GM12878 (cell line): Measurements from ENCODE around the gene EPHA10. TPM values are rescaled to one million over a fixed set of nuclear protein-coding genes. Genes with fewer than 3 reads are reported as not detected.
A peak's percentile ranks its signal among the peaks of the same experiment; 100 is the strongest.

Experiments used
- ATAC-seq: fragments of 200-7000 bp; cut with Tn5 transposase; 3 replicates; pipeline ENCODE4 v1.9.1; 2020; ENCODE audit warnings: mild to moderate bottlenecking, moderate library complexity
- BruUV-seq: library from RNA; stranded (reverse); fragments of 400-500 nt; replicated peaks from 2 replicates; lab custom pipeline; 2021; lab: Mats Ljungman, UMichigan
- CTCF ChIA-PET: fragments of 300-600 bp; sonication (Branson Sonifier 250); formaldehyde crosslinking; extraction: SDS; loops from one replicate; lab custom pipeline; 2021; ENCODE audit warnings: inconsistent platforms; lab: Yijun Ruan, JAX
- POLR2A ChIA-PET: fragments of 350-600 bp; formaldehyde crosslinking; extraction: SDS; loops from one replicate; lab custom pipeline; 2021; ENCODE audit warnings: inconsistent platforms; lab: Charles Lee
- RAD21 ChIA-PET: fragments of 300-600 bp; sonication (Branson Sonifier 250); formaldehyde crosslinking; loops from one replicate; lab custom pipeline; 2023; ENCODE audit warnings: antibody characterized with exemption; ENCODE audit not compliant: unreplicated experiment; lab: Charles Lee
- SMC1A ChIA-PET: fragments of 300-600 bp; sonication (Branson Sonifier 250); formaldehyde crosslinking; loops from one replicate; lab custom pipeline; 2023; ENCODE audit not compliant: unreplicated experiment, uncharacterized antibody; lab: Charles Lee
- DNase-seq: peaks from one replicate; pipeline ENCODE4 v3.0.0-alpha.2; 2011; ENCODE audit warnings: low read depth, low spot score
- FAIRE-seq: peaks from 3 replicates; lab custom pipeline; 2011; peaks lifted over from hg19 to GRCh38; lab: Jason Lieb, UNC
- H2AFZ ChIP-seq: 2 replicates; pipeline ENCODE4 v1.6.0; 2011; ENCODE audit warnings: low read depth, low read length, control low read depth; ENCODE audit not compliant: control insufficient read depth
- H3K27ac ChIP-seq: 2 replicates; pipeline ENCODE4 v1.5.1; 2011; ENCODE audit warnings: control low read depth; ENCODE audit not compliant: control insufficient read depth, insufficient read depth
- H3K27me3 ChIP-seq, 2 experiments: replicated peaks in 1 of 2; 2 replicates each; pipeline versions ENCODE4 v1.6.0 to v1.6.1; 2011; ENCODE audit warnings: low read length in 1 of 2; ENCODE audit not compliant: control insufficient read depth in 2 of 2, insufficient read depth in 2 of 2
- H3K36me3 ChIP-seq, 2 experiments: 2 replicates each; pipeline ENCODE4 v1.5.1; 2011; ENCODE audit warnings: low read length in 1 of 2; ENCODE audit not compliant: control insufficient read depth in 2 of 2, insufficient read depth in 2 of 2
- H3K4me1 ChIP-seq: 2 replicates; pipeline ENCODE4 v1.6.1; 2011; ENCODE audit warnings: mild to moderate bottlenecking, low read length, moderate library complexity, mixed read lengths; ENCODE audit not compliant: control insufficient read depth, insufficient read depth
- H3K4me2 ChIP-seq: 2 replicates; pipeline ENCODE4 v1.6.0; 2011; ENCODE audit warnings: control low read depth; ENCODE audit not compliant: control insufficient read depth, insufficient read depth
- H3K4me3 ChIP-seq: fragments of 200-600 bp; sonication (generic); 2 replicates; pipeline ENCODE4 v1.5.1; 2016
- H3K79me2 ChIP-seq: 2 replicates; pipeline ENCODE4 v1.6.0; 2011; ENCODE audit warnings: low read length; ENCODE audit not compliant: control insufficient read depth, insufficient read depth
- H3K9ac ChIP-seq: 2 replicates; pipeline ENCODE4 v1.8.0; 2011; ENCODE audit warnings: low read length, control low read depth, mixed read lengths; ENCODE audit not compliant: control insufficient read depth, insufficient read depth
- H3K9me3 ChIP-seq: replicated peaks from 3 replicates; pipeline ENCODE4 v1.5.1; 2011; ENCODE audit warnings: mild to moderate bottlenecking, low read length; ENCODE audit not compliant: control insufficient read depth, insufficient read depth
- H4K20me1 ChIP-seq: 2 replicates; pipeline ENCODE4 v1.6.0; 2011; ENCODE audit not compliant: control insufficient read depth, insufficient read depth
- GATAD2B ChIP-seq: fragments of 450-650 bp; conservative IDR thresholded peaks from 2 replicates; pipeline ENCODE4 v1.6.1; 2017; ENCODE audit warnings: low read depth, mild to moderate bottlenecking, moderate library complexity
- IRF3 ChIP-seq: fragments of 450-650 bp; IDR thresholded peaks from 2 replicates; pipeline ENCODE4 v1.6.1; 2014; ENCODE audit warnings: mild to moderate bottlenecking
- MYC ChIP-seq: IDR thresholded peaks from 2 replicates; pipeline ENCODE4 v1.6.1; 2011; ENCODE audit warnings: mild to moderate bottlenecking, low read length, moderate library complexity, inconsistent platforms; ENCODE audit not compliant: insufficient read depth, insufficient replicate concordance, insufficient read length, severe bottlenecking
- PKNOX1 ChIP-seq: fragments of 450-650 bp; IDR thresholded peaks from 2 replicates; pipeline ENCODE4 v1.6.1; 2016; ENCODE audit warnings: mild to moderate bottlenecking
- PML ChIP-seq: IDR thresholded peaks from 2 replicates; pipeline ENCODE4 v1.6.1; 2012; ENCODE audit warnings: low read length, inconsistent platforms
- POU2F2 ChIP-seq: IDR thresholded peaks from 3 replicates; pipeline ENCODE4 v1.6.1; 2011; ENCODE audit warnings: low read depth, mild to moderate bottlenecking, low read length, borderline replicate concordance
- STAT3 ChIP-seq: IDR thresholded peaks from 2 replicates; pipeline ENCODE4 v1.6.1; 2011; ENCODE audit warnings: low read depth, low read length, improper control_type of control experiment
- WGBS: methylation state at CpG from one replicate; pipeline ENCODE4 v1.1.6; 2016; ENCODE audit warnings: low lambda C conversion rate; ENCODE audit not compliant: insufficient replicate concordance, insufficient coverage; ENCODE audit errors: missing lambda C conversion rate; 5-methylcytosine and 5-hydroxymethylcytosine counted together
- in situ Hi-C: fragments of 300-500 bp; cut with MboI; formaldehyde crosslinking; loops from 9 replicates; pipeline ENCODE4 v1.14.3; 2018; ENCODE audit warnings: mixed read lengths
- intact Hi-C: fragments of 100-400 bp; cut with micrococcal nuclease; formaldehyde crosslinking; loops from one replicate; pipeline ENCODE4 v1.14.2; 2022; ENCODE audit not compliant: unreplicated experiment
- polyA plus RNA-seq, 11 experiments: library from polyadenylated mRNA; depleted of rRNA in 4 of 11; unstranded in 6 of 11; stranded (reverse) in 5 of 11; fragments of >200 nt; fragmentation: Nextera tagmentation in 4 of 11; fragmentation: Illumina TruSeq in 1 of 11; extraction: Ambion mirVana in 4 of 11; extraction: Trizol in 1 of 11; gene quantifications; 1 replicate in 1 of 11; 2 replicates in 10 of 11; pipeline versions ENCODE4 v1.2.1 to v1.2.3, GENCODE V29; 2011 to 2016; ENCODE audit warnings: inconsistent platforms in 2 of 11, missing spikeins in 2 of 11, low read depth in 1 of 11
- total RNA-seq, 4 experiments: library from RNA; depleted of rRNA in 3 of 4; stranded (reverse); fragments of >200 nt in 3 of 4; fragmentation: Illumina TruSeq in 1 of 4; extraction: Trizol in 1 of 4; gene quantifications; 2 replicates each; pipeline versions ENCODE4 v1.2.1 to v1.2.3, GENCODE V29; 2013 to 2021

EPHA10 gene
- total and polyA plus RNA-seq, 10 of the 15 experiments (the other 5 are each of a cell fraction or from before 2014, with no cell fraction given) = 0.05 to 0.06 TPM; not detected in 8

- ChIA-PET POLR2A (interaction anchor here (1.1 to 1.4 kb wide), 3 partner anchors 12 to 198 kb away, joined by 4 to 7 read pairs (median 6); a partner anchor contains a TSS), SMC1A (interaction anchor here (0.7 to 13.6 kb wide), 5 partner anchors 10 to 223 kb away, joined by 3 to 245 read pairs (median 9); partner anchors contain the start of gene GNL2)
- H3K27me3 ChIP-seq = no peaks in the 10 kb centered on the region
Observed at GRCh38 chr1:37677143-37677439, 87.8 kb downstream of the EPHA10 start.

More at GRCh38 chr1:37677143-37677439, 87.8 kb downstream of the EPHA10 start:
- TF ChIP-seq POU2F2 = no peak
- TF ChIP-seq PML = no peak
- TF ChIP-seq IRF3 = no peak
- no peak for TF ChIP-seq PKNOX1
- no peak for TF ChIP-seq STAT3
- TF ChIP-seq MYC = no peak
- TF ChIP-seq GATAD2B = no peak
- no TSS peak for BruUV-seq
- Histone ChIP-seq H3K9ac (no peak overlapping the region), H3K4me3 (no peak overlapping the region), H3K9me3 (no peaks in the 10 kb centered on the region), H3K36me3 (no peaks in the 10 kb centered on the region), H3K4me2 (peak overlapping the region; percentile 81; the same call in 1 of the 2 replicates), H2AFZ (no peak overlapping the region), H4K20me1 (no peaks in the 10 kb centered on the region), H3K27ac (peak overlapping the region; percentile 93), H3K79me2 (no peaks in the 10 kb centered on the region), H3K4me1 (peaks cover 27% of the 10 kb centered on the region)
- ChIA-PET CTCF (interaction anchor here (0.7 to 21.1 kb wide), 8 partner anchors 13 to 220 kb away, joined by 3 to 521 read pairs (median 4); partner anchors contain the start of genes GNL2 and MEAF6), RAD21 (interaction anchor here (5.5 kb wide), 1 partner anchor 75 kb away, joined by 31 read pairs; no protein-coding TSS in a partner anchor)
- FAIRE-seq (no peak), DNase-seq (no peak), ATAC-seq (no peak)
- WGBS = 84% methylated on average over 4 of the region's 4 CpGs
- intact Hi-C loops = loop anchor here (5.0 kb wide), 1 partner anchor 205 kb away; the partner anchor contains the start of gene ZC3H12A
- in situ Hi-C loops = loop anchor here (5.0 kb wide), 2 partner anchors 70 to 220 kb away; no protein-coding TSS in a partner anchor
